Pancreas (tissue), 10 donors: ENCODE data around the gene SAMD1. TPM values are rescaled to one million over a fixed set of nuclear protein-coding genes. Genes with fewer than 3 reads are reported as not detected.

Experiments
- ATAC-seq, 4 donors: fragments of 200-7000 bp; cut with Tn5 transposase; one replicate each; pipeline versions ENCODE4 v1.8.0 to v1.9.1; 2020; ENCODE audit warnings: mild to moderate bottlenecking in 4 of 4, moderate library complexity in 4 of 4
- DNase-seq, 6 donors: peaks; one replicate each; pipeline ENCODE4 v3.0.0-alpha.2; 2020
- FAIRE-seq: peaks from 2 replicates; lab custom pipeline; 2012; peaks lifted over from hg19 to GRCh38; lab: Jason Lieb, UNC
- H3K27ac ChIP-seq, 4 donors: fragments of 200-600 bp; sonication (generic); 1 replicate in 3 of 4; 2 replicates in 1 of 4; pipeline versions ENCODE4 v1.5.0 to v1.8.0; 2020
- H3K27me3 ChIP-seq, 4 donors: fragments of 200-600 bp; one replicate each; pipeline ENCODE4 v1.8.0; 2021
- H3K36me3 ChIP-seq, 3 donors: fragments of 200-600 bp; sonication (generic) in 1 of 3; one replicate each; pipeline versions ENCODE4 v1.5.0 to v1.8.0; 2020 to 2021
- H3K4me1 ChIP-seq, 3 donors: fragments of 200-600 bp; one replicate each; pipeline ENCODE4 v1.8.0; 2021
- H3K4me3 ChIP-seq, 4 donors: fragments of 200-600 bp; sonication (generic) in 2 of 4; one replicate each; pipeline versions ENCODE4 v1.5.0 to v1.8.0; 2020 to 2021
- H3K9me3 ChIP-seq, 4 donors: fragments of 200-600 bp; one replicate each; pipeline ENCODE4 v1.8.0; 2021
- CTCF ChIP-seq, 4 donors: fragments of 200-600 bp; sonication (generic) in 3 of 4; IDR thresholded peaks; one replicate each; pipeline versions ENCODE4 v1.5.0 to v1.8.0; 2021; ENCODE audit warnings: antibody characterized with exemption in 4 of 4
- WGBS, 2 donors: extraction: QIAGEN DNeasy Blood & Tissue Kit; methylation state at CpG; one replicate each; pipeline ENCODE4 v1.1.7; 2013; 5-methylcytosine and 5-hydroxymethylcytosine counted together
- intact Hi-C, 3 donors: fragments of 100-400 bp; cut with DNase I; formaldehyde crosslinking; loops; one replicate each; pipeline versions ENCODE4 v1.11.1 to v1.14.2; 2022
- polyA plus RNA-seq, 2 donors: library from polyadenylated mRNA; stranded (reverse); fragments of 200-250 nt; gene quantifications; one replicate each; pipeline ENCODE4 v1.2.3, GENCODE V29; 2013
- total RNA-seq, 6 donors: library from RNA; stranded (reverse); fragmentation: NEBNext Ultra II Directional in 4 of 6; extraction: Animal tissue kit (Norgen Biotek cat#: 25700) in 4 of 6; gene quantifications; one replicate each; pipeline versions ENCODE4 v1.2.1 to v1.2.4, GENCODE V29; 2021 to 2023
- donor health status: healthy with polysubstance abuse.
- donor health status: DM: no; HTN: no; CAD: no; lungs with moderate emphysema.
- donor health status: DM: no; HTN: no; CAD: no.
- donor health status: control.
- donor health status: control.
- donor health status: Bipolar disorder and iron deficiency.
- donor health status: DM: yes; HTN: yes; CAD: no.
- donor health status: DM: no; HTN: no; CAD: no.
- donor health status: DM: no; HTN: no; CAD: no.
- donor health status: DM: yes; HTN: yes; CAD: no.

Gene SAMD1
- total and polyA plus RNA-seq, 8 donors: 7.9 to 24.3 (median 16.9) TPM

GRCh38 chr19:14117668-14118164 lies 27.2 kb upstream of the SAMD1 start, which contains the start of gene PRKACA:
TSS of gene PRKACA (minus strand) at chr19:14117762. CDS start at chr19:14117547, 215 bp downstream.
- Histone ChIP-seq H3K27ac (peak within 1 kb of the TSS; percentile 89 to 97 (median 95)), H3K4me3 (peak within 1 kb of the TSS; percentile 79 to 92 (median 86)), H3K27me3 (no peaks in the 10 kb centered on the region), H3K36me3 (no peaks in the 10 kb centered on the region), H3K9me3 (no peaks in the 10 kb centered on the region), H3K4me1 (peaks cover 21 to 42% (median 23%) of the 10 kb centered on the region in 3 donors)
- WGBS, 2 donors: 1% methylated on average over 36 to 67 of the region's 67 CpGs
- no peak for TF ChIP-seq CTCF (IDR thresholded peaks at IDR 0.05)
- intact Hi-C loops: no loop called here
- DNase-seq: peak; percentile 98 to 100 (median 99)
- peak; percentile 91 to 94 (median 91) for ATAC-seq
- FAIRE-seq: no peak

- intact Hi-C loops: no loop called here
- no peak for FAIRE-seq
- Histone ChIP-seq H3K36me3 (no peaks in the 10 kb centered on the region), H3K9me3 (no peaks in the 10 kb centered on the region), H3K4me1 (peaks cover 25 to 43% (median 25%) of the 10 kb centered on the region in 3 donors), H3K27me3 (no peaks in the 10 kb centered on the region), H3K27ac (no peak overlapping the region), H3K4me3 (peak overlapping the region; percentile 79 to 92 (median 86))
- no peak for TF ChIP-seq CTCF (IDR thresholded peaks at IDR 0.05)
- ATAC-seq: no peak
- DNase-seq: peak; percentile 47 to 85 (median 62)
- 1% methylated on average over 11 to 33 of the region's 33 CpGs for WGBS, 2 donors
Measured at GRCh38 chr19:14116918-14117578, 26.5 kb upstream of the SAMD1 start.

- no peak for FAIRE-seq
Measured at GRCh38 chr19:14116525-14116917, 26.0 kb upstream of the SAMD1 start.

GRCh38 chr19:14115756-14116155 lies 25.2 kb upstream of the SAMD1 start:
- FAIRE-seq (no peak), ATAC-seq (no peak), DNase-seq (no peak)
- no peak for TF ChIP-seq CTCF (IDR thresholded peaks at IDR 0.05)
- Histone ChIP-seq H3K9me3 (no peaks in the 10 kb centered on the region), H3K27ac (no peak overlapping the region), H3K4me1 (peaks cover 25 to 43% (median 25%) of the 10 kb centered on the region in 3 donors), H3K27me3 (no peaks in the 10 kb centered on the region), H3K36me3 (no peaks in the 10 kb centered on the region), H3K4me3 (no peak overlapping the region)
- intact Hi-C loops: no loop called here
- 60 to 63% methylated on average over 5 of the region's 5 CpGs for WGBS, 2 donors

More at GRCh38 chr19:14116525-14116917, 26.0 kb upstream of the SAMD1 start:
- Histone ChIP-seq H3K9me3 (no peaks in the 10 kb centered on the region), H3K36me3 (no peaks in the 10 kb centered on the region), H3K4me1 (peaks cover 25 to 43% (median 25%) of the 10 kb centered on the region in 3 donors), H3K27ac (no peak overlapping the region), H3K27me3 (no peaks in the 10 kb centered on the region), H3K4me3 (peak overlapping the region; percentile 79 to 92 (median 86))
- ATAC-seq (no peak), DNase-seq (no peak)
- no peak for TF ChIP-seq CTCF (IDR thresholded peaks at IDR 0.05)
- 7 to 14% methylated on average over 6 of the region's 6 CpGs for WGBS, 2 donors
- intact Hi-C loops: no loop called here

GRCh38 chr19:14114854-14115253 lies 24.3 kb upstream of the SAMD1 start:
- peak in 5 of 6 donors; percentile 49 to 80 (median 61) for DNase-seq
- no peak overlapping the region for H3K27ac ChIP-seq
- TF ChIP-seq CTCF (IDR thresholded peaks at IDR 0.05): peak in 3 of 4 donors; percentile 40 to 51 (median 45)
- no peaks in the 10 kb centered on the region for H3K27me3 ChIP-seq
- 41 to 47% methylated on average over 9 of the region's 9 CpGs for WGBS, 2 donors
- intact Hi-C loops: no loop called here
- no peak for ATAC-seq
- H3K36me3 ChIP-seq: no peaks in the 10 kb centered on the region
- H3K9me3 ChIP-seq: no peaks in the 10 kb centered on the region
- H3K4me1 ChIP-seq: peaks cover 25 to 43% (median 25%) of the 10 kb centered on the region in 3 donors
- FAIRE-seq: no peak
- no peak overlapping the region for H3K4me3 ChIP-seq
